HEK293T (cell line): ENCODE data around the gene SOX6.

Source experiments
- CTCF ChIA-PET: fragments of 350-600 bp; formaldehyde crosslinking; extraction: SDS; loops from one replicate; lab custom pipeline; 2021; ENCODE audit warnings: antibody characterized with exemption, inconsistent platforms; lab: Yijun Ruan, JAX
- POLR2A ChIA-PET: fragments of 350-600 bp; formaldehyde crosslinking; extraction: SDS; loops from one replicate; lab custom pipeline; 2020; ENCODE audit warnings: antibody characterized with exemption, inconsistent platforms; lab: Yijun Ruan, JAX
- DNase-seq: peaks from one replicate; pipeline ENCODE4 v3.0.0; 2012; ENCODE audit warnings: mixed read lengths; ENCODE audit errors: extremely low spot score
- ARNT ChIP-seq: fragments of 450-650 bp; IDR thresholded peaks from 2 replicates; pipeline ENCODE4 v1.6.1; 2017; ENCODE audit warnings: mild to moderate bottlenecking
- BHLHE40 ChIP-seq: fragments of 450-650 bp; IDR thresholded peaks from 2 replicates; pipeline ENCODE4 v1.6.1; 2016; ENCODE audit warnings: mild to moderate bottlenecking, moderate library complexity, borderline replicate concordance
- CTBP1 ChIP-seq: fragments of 450-650 bp; IDR thresholded peaks from 2 replicates; pipeline ENCODE4 v1.6.1; 2016; ENCODE audit warnings: borderline replicate concordance
- ELF4 ChIP-seq: fragments of 450-650 bp; IDR thresholded peaks from 2 replicates; pipeline ENCODE4 v1.6.1; 2017; ENCODE audit warnings: antibody characterized with exemption
- FOXA1 ChIP-seq: fragments of 450-650 bp; IDR thresholded peaks from 2 replicates; pipeline ENCODE4 v1.6.1; 2016; ENCODE audit warnings: mild to moderate bottlenecking
- FOXK2 ChIP-seq: fragments of 450-650 bp; IDR thresholded peaks from 2 replicates; pipeline ENCODE4 v1.6.1; 2016; ENCODE audit warnings: mild to moderate bottlenecking
- FOXM1 ChIP-seq: fragments of 450-650 bp; IDR thresholded peaks from 2 replicates; pipeline ENCODE4 v1.6.1; 2017; ENCODE audit warnings: mild to moderate bottlenecking, borderline replicate concordance
- HDGF ChIP-seq: fragments of 450-650 bp; IDR thresholded peaks from 2 replicates; pipeline ENCODE4 v1.6.1; 2017; ENCODE audit warnings: antibody characterized with exemption, borderline replicate concordance
- L3MBTL2 ChIP-seq: fragments of 450-650 bp; conservative IDR thresholded peaks from 2 replicates; pipeline ENCODE4 v1.6.1; 2016; ENCODE audit warnings: mild to moderate bottlenecking
- LEF1 ChIP-seq: fragments of 450-650 bp; IDR thresholded peaks from 2 replicates; pipeline ENCODE4 v1.6.1; 2017; ENCODE audit warnings: mild to moderate bottlenecking, borderline replicate concordance
- NFRKB ChIP-seq: fragments of 450-650 bp; IDR thresholded peaks from 2 replicates; pipeline ENCODE4 v1.6.1; 2016; ENCODE audit warnings: mild to moderate bottlenecking, moderate library complexity
- SP1 ChIP-seq: fragments of 450-650 bp; IDR thresholded peaks from 2 replicates; pipeline ENCODE4 v1.6.1; 2017
- SUZ12 ChIP-seq: fragments of 450-650 bp; IDR thresholded peaks from 2 replicates; pipeline ENCODE4 v1.6.1; 2016; ENCODE audit warnings: mild to moderate bottlenecking
- TARDBP ChIP-seq: fragments of 450-650 bp; IDR thresholded peaks from 2 replicates; pipeline ENCODE4 v1.6.1; 2016
- ZNF384 ChIP-seq: fragments of 450-650 bp; IDR thresholded peaks from 2 replicates; pipeline ENCODE4 v1.6.1; 2016
- TF ChIP-seq, protein P1 (sequence below): fragments of 450-650 bp; IDR thresholded peaks from 2 replicates; pipeline ENCODE4 v1.6.1; 2016

The SOX6 gene

DNA sequence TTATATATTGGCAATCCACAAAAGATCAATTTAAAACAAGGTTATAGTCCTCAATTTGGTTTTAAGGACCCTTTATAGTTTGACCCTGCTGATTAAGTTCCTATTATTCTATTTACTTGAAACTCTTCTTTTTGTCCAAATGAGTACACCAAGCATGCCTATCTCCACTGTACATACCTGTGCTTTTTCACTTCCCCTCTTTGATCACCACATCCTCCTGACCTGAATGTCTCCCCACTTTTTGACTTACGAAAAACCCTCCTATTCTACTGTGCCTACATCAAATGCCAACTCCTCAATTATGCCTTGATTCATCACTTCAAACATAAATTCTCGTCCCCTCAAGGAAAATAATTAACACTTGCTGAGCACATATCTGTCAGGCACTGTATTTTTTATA lies 113.5 kb downstream of the SOX6 start:
- CTCF ChIA-PET, result interaction anchor here (1.2 kb wide), 1 partner anchor 9 kb away, joined by 3 read pairs; no protein-coding TSS in a partner anchor
- DNase-seq, result no peak
- TF ChIP-seq FOXM1 (no peak), ELF4 (no peak), SP1 (no peak), BHLHE40 (no peak), LEF1 (no peak), FOXK2 (no peak), SUZ12 (no peak), FOXA1 (no peak), L3MBTL2 (no peak), HDGF (no peak), NFRKB (no peak), ZNF384 (no peak), ARNT (no peak), CTBP1 (no peak), TARDBP (no peak)
- TF ChIP-seq, protein P1, sequence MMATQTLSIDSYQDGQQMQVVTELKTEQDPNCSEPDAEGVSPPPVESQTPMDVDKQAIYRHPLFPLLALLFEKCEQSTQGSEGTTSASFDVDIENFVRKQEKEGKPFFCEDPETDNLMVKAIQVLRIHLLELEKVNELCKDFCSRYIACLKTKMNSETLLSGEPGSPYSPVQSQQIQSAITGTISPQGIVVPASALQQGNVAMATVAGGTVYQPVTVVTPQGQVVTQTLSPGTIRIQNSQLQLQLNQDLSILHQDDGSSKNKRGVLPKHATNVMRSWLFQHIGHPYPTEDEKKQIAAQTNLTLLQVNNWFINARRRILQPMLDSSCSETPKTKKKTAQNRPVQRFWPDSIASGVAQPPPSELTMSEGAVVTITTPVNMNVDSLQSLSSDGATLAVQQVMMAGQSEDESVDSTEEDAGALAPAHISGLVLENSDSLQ, result no peak
- POLR2A ChIA-PET, result no interaction called here

DNA sequence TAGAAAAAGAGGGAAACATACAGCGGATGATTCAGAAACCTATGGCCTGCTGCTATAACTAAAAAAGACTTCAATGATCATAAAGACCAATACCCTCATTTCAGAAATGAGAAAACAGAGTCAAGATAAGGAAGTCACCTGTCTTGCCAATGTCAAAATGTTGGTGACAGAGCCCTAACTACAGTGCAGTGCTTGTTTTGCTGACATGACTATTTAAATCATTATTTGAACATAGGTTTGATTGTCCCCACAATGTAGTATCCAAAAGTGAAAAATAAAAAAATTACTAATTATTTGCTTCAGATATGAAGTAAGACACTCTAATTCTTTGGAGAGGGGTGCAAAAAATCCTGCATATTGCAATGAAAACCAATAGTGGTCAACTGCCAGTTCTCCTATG lies 115.7 kb downstream of the SOX6 start:
- no peak for TF ChIP-seq ARNT
- TF ChIP-seq SP1, result no peak
- TF ChIP-seq LEF1, result no peak
- no peak for TF ChIP-seq ZNF384
- no peak for TF ChIP-seq NFRKB
- TF ChIP-seq CTBP1, result no peak
- TF ChIP-seq ELF4, result no peak
- TF ChIP-seq TARDBP, result no peak
- ChIA-PET POLR2A (no interaction called here), CTCF (interaction anchor here (0.6 kb wide), 1 partner anchor 408 kb away, joined by 5 read pairs; no protein-coding TSS in a partner anchor)
- no peak for DNase-seq

DNA sequence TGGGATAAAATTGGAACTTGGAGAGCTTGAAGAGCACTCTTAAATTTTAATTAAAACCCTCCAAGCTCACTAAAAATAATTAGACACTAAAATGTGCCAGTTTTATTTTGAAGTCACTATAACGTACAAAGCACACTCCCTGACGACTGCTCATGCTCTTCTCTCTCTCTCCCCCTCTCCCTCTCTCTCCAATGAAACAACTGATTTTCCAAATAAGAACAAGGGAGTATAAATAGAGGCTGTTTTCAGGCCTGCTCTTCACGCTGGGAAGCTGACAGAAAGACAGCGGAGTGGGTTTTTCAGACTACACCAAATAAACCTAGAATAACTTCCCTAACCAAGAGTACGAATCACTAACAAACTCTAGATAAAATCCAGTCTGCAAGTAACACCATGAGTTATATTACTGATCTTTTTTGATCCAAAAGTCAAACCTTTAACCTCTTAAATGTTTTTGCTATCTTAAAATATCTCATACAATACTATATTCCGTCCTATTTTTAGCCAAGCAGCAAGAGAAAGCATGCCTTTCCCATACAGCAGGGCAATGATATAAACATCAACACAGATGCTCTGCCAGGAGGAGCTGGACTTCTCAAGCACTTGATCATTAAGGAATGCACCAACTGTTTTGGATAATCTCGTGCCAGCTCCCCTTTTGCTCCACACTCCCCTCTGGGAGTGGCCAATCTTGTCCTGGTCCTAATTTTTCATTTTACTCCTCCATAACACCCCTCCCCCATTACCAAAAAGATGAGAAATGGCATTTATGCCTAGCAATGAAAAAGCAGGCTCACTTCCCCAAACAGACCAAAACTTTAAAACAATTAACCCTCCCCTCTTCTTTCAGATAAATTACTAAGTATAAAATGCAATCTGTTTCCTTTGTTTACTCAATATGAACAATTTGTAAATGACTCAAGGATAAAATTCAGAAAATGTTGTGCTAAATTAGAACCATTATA lies 116.9 kb downstream of the SOX6 start:
- POLR2A ChIA-PET, result no interaction called here
- CTCF ChIA-PET, result no interaction called here
- TF ChIP-seq FOXK2 (no peak), HDGF (no peak), TARDBP (no peak), FOXM1 (no peak), CTBP1 (no peak), SP1 (no peak), ELF4 (no peak), ZNF384 (no peak), LEF1 (no peak)
- TF ChIP-seq, protein P1, result no peak
- DNase-seq, result no peak

DNA sequence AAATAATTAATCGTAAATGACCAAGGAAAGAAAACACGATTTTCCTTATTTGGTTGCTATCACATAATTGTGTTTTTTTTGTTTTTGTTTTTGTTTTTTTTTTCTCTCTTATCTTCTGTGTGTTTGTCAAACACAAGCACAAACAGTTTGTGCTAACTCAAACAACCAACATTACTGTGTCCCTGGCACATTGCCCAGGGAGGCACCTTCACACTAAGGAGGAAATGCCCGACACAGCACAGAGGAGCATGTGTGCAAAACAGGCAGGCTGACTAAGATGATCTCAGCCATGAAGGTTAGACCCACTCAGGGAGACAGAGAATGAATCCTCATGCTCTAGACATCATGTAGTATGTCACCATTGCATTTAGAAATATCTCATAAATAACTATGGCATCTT lies 130.1 kb downstream of the SOX6 start:
- POLR2A ChIA-PET, result no interaction called here
- CTCF ChIA-PET, result interaction anchor here (0.5 kb wide), 1 partner anchor 130 kb away, joined by 5 read pairs; the partner anchor contains the start of gene SOX6
- no peak for TF ChIP-seq CTBP1
- TF ChIP-seq SUZ12, result no peak
- no peak for TF ChIP-seq LEF1
- no peak for TF ChIP-seq FOXK2
- TF ChIP-seq FOXA1, result no peak
- no peak for TF ChIP-seq FOXM1
- no peak for TF ChIP-seq ELF4
- no peak for TF ChIP-seq TARDBP
- no peak for TF ChIP-seq SP1
- no peak for TF ChIP-seq BHLHE40
- TF ChIP-seq NFRKB, result no peak
- no peak for TF ChIP-seq HDGF
- TF ChIP-seq L3MBTL2, result no peak
- TF ChIP-seq ARNT, result no peak
- TF ChIP-seq, protein P1, result no peak
- DNase-seq, result no peak

DNA sequence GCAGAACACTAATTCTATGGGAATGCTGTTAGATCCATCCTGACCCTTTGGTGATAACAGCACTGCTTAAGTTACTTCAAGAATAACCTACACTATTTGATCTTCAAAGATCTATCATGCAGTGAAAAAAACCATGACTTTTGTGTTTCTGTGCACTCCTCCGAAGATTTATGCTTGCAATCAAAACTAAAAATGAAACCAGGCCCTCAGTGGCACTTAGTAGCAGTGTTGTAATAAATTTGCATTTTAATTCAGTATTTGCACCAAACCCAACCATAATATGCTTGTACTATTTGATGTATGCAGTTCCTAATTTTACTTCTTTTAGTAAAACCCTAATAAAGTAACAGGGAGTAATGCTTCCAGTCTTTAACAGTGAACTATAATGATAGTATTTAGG lies 130.7 kb downstream of the SOX6 start:
- ChIA-PET POLR2A (no interaction called here), CTCF (interaction anchor here (0.5 kb wide), 1 partner anchor 131 kb away, joined by 5 read pairs; the partner anchor contains the start of gene SOX6)
- TF ChIP-seq FOXA1, result no peak

DNA sequence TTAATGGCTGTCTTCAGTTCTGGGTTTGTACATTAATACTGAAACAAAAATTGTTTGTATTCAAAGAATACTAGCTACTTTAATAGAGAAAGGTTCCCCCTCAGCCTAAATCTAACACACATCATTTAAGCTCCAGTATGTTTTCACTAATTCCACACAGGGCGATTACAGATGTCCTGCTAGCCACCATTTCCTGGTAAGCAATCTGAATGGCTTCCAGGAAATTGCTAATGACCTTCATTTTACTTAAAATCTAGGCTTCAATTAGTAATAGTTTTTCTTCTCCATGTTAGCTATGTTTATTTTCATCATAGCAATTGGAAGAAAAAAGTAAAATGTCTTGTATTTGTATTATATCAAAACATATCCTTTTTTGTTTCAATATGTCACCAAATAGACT lies 132.8 kb downstream of the SOX6 start:
- TF ChIP-seq L3MBTL2, result no peak
- no peak for TF ChIP-seq ARNT
- TF ChIP-seq, protein P1, result no peak
- no peak for TF ChIP-seq FOXK2
- no peak for TF ChIP-seq ELF4
- TF ChIP-seq CTBP1, result no peak
- no peak for TF ChIP-seq LEF1
- TF ChIP-seq HDGF, result no peak
- TF ChIP-seq NFRKB, result no peak
- no peak for TF ChIP-seq BHLHE40
- TF ChIP-seq SUZ12, result no peak
- TF ChIP-seq ZNF384, result no peak
- no peak for TF ChIP-seq TARDBP
- no peak for TF ChIP-seq FOXM1
- no peak for TF ChIP-seq SP1
- ChIA-PET CTCF (no interaction called here), POLR2A (no interaction called here)
- no peak for DNase-seq

More for the DNA sequence above, 130.7 kb downstream of the SOX6 start:
- DNase-seq, result no peak
